Suppressor macrophage treated with lipopolysaccharide for 1 hour (primary cell): Measurements from ENCODE around the gene IRF4.
"Not testable (repeated sequence)": the region's sequence is repeated elsewhere in the genome, so short reads cannot be mapped to it uniquely, and the experiment has no call there.

Experiments used
- DNase-seq, 3 donors: peaks; one replicate each; pipeline ENCODE4 v3.0.0-alpha.2; 2020 to 2022

IRF4 gene

GRCh38 chr6:423055-423798 lies 31.7 kb downstream of the IRF4 start:
- DNase-seq, result no peak

- no peak for DNase-seq
Observed at GRCh38 chr6:423799-424345, 32.3 kb downstream of the IRF4 start.

DNA sequence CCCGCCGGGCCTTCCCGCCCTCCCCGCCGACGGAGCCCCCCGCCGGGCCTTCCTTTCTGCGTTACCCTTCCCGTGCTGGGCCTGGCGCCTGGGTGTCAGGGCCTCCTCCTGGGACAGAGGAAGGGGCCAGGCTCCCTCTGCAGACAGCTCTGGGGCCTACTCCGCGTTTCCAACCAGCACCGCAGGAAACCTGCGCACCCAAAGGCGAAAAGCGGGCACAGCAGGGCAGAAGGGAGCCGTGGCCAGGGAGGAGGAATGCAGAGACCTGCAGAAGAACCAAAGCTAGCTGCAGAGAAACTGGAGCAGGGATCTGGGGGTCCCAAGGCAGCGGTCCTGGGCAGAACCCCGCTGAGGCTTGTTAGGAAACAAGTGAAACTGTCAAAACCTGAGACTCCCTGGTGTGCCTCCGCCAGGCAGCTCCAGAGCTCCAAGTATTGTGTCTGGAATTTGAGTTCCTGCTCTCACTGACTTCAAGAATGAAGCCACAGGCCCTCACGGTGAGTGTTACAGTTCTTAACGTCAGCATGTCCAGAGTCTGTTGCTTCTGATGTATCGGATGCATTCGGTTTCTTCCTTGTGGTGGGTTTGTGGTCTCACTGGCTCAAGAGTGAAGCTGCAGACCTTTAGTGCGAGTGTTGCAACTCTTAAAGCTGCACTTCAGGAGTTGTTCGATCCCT lies 33.3 kb downstream of the IRF4 start:
- no peak for DNase-seq

- DNase-seq, result not testable (repeated sequence)
Observed at GRCh38 chr6:425418-425788, 33.9 kb downstream of the IRF4 start.

GRCh38 chr6:426198-426738 lies 34.7 kb downstream of the IRF4 start:
- DNase-seq, result not testable (repeated sequence)

DNA sequence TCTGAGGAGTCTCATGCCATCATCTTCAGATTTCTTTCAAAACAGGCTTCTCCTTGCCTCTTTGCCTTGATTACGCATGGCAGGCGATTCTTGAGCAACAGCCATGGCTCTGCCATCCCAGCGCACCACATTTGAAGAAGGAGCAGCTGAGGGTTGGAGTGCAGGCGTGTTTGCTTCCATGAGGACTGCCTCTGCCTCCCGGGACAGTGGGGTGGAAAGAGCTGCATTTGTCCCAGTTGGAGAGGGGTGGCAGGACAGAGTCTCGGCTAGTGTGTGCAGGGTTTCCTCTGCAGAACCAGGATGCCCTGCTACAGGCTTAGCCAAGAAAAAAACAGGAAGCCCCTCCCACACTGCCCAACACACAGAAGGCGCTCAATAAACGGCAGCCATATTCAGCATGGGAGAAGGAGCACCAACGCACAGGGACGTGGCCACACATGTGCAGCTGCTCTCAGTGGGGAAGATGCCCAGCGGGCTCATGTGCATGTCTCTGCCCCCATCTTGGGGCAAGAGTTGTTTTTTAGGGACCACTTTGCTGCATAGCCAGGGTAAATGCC lies 36.6 kb downstream of the IRF4 start:
- DNase-seq, result peak in 2 of 3 donors; percentile 22 to 26

- no peak for DNase-seq
Observed at GRCh38 chr6:429515-430121, 38.1 kb downstream of the IRF4 start.

DNA sequence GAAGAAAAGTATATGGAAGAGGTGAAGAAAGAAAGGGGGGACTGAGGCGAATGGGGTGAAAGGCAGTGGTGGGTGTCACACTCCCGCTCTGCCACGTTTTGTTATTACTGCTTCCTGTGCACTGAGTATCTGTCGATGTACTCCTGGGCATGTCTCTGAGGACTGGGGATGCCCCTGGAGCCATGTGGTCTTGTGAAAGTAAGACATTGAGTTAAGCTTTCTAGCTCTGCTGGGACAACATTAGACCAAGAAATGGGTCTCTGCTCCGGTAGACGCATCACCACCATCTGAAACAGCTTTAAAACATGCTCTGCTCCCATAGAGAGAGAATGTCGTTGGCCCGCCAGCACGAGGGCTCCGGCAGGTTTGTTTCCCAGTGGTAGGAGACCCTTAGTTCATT lies 40.0 kb downstream of the IRF4 start:
- DNase-seq, result no peak

DNA sequence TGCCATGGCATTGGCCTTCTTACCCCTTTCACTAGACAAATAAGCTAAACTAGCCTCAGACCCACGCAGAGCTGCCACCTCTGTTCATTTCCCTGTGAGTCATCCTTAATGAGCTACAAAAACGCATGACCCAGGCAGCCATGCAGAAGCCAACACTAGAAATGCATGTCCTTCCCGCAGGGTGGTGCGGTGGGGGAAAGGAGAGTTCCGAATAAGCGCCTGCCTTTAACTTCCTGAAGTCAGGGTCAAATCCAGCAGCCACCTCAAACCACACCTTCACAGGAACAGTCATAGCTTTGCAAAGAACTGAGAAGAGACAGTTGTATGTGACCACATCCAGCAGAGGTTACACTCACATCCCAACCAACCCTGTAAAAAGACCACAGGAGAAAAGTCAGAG lies 40.4 kb downstream of the IRF4 start:
- no peak for DNase-seq

DNA sequence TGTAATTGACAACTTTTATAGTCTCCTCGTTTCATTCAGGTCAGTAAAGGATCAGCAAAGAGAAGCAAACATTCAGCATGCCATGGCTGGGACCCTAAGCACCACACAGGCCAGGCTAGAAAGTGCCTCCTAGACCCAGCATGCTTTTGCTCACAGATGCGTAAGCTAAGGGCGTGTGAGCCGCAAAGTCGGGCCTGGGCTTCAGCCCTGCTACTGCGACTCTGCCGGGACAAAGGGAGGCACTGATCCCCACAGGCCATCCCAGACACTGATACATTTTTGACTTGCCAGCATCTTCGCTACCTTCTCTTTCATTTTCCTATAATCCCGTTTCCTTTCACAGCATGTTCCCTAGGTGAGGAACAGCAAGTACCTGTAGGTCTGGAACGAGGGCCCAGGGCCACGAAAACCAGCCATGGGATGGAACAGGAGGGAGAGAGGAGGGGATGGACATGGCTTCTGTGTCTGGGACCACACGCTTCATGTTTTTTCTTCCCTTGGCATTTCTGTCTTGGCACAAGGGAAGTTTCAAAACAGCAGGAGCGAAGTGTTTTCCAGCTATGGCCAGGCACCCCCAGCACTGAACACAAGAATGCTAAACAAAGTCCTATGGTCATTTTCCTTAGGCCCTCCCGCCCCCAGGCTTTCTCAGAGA lies 42.6 kb downstream of the IRF4 start:
- no peak for DNase-seq

DNA sequence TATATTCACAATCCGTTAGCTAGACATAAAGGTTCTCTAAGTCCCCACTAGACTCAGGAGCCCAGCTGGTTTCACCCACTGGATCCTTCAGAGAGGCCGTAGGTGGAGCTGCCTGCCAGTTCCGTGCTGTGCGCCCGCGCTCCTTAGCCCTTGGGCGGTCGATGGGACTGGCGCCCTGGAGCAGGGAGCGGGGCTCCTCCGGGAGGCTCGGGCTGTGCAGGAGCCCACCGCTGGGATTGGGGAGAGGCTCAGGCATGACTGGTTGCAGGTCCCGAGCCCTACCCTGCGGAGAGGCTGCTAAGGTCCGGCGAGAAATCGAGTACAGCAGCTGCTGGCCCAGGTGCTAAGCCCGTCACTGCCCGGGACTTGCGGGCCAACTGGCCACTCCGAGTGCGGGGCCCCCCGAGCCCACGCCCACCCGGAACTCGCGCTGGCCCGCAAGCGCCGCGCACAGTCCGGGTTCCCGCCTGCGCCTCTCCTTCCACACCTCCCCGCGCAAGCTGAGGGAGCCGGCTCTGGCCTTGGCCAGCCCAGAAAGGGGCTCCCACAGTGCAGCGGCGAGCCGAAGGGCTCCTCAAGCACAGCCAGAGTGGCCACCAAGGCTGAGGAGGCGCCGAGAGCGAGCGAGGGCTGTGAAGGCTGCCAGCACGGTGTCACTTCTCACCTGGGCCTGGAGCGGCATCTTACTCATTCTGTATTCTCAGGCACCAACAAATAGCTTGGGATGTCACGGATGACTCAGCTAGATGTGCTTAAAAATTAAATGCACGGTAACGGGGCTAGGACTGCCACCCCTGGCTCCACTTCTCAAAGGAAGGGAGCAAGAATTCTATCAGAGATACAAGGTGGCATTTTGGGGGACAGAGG lies 44.1 kb downstream of the IRF4 start:
- DNase-seq, result no peak

- DNase-seq, result no peak
Observed at GRCh38 chr6:436308-437036, 44.9 kb downstream of the IRF4 start.

DNA sequence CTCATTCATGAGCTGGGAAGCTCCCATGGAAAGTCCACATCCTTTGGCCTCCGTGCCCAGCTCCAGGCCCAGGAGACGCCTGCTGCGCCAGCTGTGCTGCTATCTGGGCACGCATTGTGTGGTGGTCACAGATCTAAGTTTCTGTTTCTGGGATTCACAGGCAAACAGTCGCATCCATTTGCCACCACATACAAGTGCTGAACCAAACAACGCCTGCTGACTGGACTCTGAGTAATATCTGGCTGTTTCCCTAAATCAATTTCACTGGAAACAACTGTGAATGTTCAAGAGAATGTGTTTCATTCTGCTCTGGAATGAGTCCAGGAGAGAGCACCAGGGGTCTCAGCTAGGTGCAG lies 45.5 kb downstream of the IRF4 start:
- no peak for DNase-seq

DNA sequence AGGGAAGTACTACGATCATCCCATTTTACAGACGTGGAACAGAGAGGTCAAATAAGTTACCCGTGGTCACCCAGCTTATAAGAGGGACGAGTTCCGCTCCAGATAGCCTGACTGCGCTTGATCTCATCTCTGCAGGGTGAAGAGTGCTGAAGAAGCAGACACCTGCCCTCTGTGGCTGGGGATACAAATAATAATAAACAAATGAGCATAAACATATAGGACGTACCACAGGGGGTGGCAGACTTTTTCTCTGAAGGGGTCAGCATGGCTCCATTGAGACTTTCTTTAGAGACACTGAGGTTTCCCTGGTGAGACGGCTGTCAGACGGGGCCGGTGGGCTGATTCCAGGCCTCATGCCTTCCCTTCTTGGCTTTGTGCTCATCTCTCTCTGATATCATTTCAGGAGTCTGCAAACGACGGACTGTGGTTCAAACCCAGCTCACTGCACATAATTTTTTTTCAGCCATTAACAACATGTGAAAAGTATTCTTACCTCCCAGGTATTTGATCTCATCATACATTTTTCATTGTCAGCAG lies 47.1 kb downstream of the IRF4 start:
- no peak for DNase-seq

DNA sequence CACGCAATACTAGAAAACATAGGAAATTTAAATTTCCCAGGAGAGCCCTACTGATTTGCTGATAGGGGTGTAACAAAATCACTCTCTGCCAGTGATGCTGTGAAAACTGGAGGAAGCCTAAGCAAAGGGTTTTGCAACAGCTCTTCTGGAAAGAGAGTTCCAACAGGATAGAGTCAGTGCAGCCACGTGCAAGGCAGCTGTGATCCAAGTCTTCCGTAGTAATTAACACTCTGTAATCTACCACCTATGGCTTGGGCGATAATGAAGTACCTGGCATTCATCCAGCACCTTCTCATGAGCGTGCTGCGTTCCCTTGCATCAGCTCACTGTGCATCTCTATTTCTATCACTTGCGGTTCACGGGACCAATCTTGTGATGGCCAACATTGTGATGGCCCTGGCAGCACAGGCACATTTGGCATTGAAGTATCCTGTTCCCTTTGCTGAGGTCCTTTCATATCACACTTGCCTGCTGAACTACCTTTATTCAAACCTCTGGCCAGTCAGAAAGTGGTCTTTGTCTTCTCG lies 48.2 kb downstream of the IRF4 start:
- no peak for DNase-seq

DNA sequence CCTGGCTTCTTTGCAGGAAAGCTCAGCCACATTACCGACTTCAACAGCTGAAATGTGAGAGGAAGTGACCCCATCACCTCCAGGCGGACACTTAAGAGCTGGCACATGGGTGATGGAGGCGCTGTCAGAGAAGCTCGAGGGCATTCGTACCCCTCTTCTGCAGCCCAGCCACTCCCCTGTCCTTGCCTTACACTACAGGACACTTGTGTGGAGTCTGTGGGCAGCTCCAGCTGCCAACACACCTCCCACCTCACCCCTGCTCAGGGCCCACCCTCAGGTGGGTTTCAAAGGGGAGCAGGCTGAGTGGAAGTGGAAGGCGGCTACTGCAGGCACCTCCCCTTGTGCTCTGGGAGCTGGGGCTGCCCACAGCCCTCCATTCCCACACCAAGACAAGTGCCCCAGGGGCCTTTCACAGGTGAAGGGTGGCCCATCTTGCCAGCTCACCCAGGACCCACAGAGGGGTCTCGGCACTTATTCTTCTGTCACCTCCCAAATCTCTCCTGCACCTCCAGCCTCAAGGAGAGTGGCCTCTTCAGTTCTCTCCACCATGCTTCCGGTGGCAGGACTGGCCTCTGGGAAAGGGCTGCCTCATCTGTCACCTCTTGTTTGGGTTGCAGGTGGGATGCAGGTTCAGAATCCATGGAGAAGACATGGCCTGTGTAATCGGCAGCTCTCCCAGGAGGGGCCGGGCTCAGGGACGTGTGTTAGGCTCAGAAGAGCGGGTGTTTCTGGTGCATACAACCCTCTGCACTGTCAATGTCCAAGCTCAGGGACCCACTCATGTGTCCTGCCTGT lies 49.8 kb downstream of the IRF4 start:
- no peak for DNase-seq

- DNase-seq, result no peak
Observed at GRCh38 chr6:443621-444159, 52.1 kb downstream of the IRF4 start.

DNA sequence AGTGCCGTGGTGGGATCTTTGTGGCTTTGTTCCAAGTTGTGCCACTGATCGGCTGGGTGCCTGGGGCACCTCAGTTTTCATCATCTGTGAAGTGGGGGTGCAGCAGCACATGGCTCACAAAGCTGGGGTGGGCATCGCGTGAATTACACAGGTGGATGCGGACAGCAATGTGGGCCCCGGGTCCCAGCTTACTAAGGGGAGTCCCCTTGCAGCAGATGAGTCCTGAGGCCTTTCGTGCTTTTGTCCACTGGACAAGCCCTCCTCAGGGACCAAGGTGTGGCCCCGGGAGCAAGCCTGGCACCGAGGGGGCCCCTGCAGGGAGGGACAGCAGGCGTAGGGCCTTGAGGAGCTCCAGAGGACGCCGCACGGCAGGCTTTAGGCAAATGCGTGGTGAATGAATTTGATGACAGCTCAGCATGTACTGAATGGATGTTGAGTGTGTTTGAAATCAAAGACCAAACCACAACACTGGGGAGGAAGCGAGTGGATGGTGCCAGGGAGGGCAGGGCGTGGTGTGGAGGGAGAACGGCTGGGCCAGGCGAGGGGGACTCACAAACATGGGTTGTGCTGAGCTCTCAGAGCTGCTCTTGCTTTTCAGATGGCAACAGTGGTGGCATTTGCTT lies 53.2 kb downstream of the IRF4 start:
- DNase-seq, result no peak
